Astrocyte (in vitro differentiated cells and primary cell): Measurements from ENCODE around the gene OR2A12. TPM values are rescaled to one million over a fixed set of nuclear protein-coding genes. Genes with fewer than 3 reads are reported as not detected.

ENCODE experiments used
- DNase-seq: peaks from one replicate; pipeline ENCODE4 v3.0.0-alpha.2; 2010; ENCODE audit warnings: low read depth
- FAIRE-seq: peaks from 2 replicates; lab custom pipeline; 2011; peaks lifted over from hg19 to GRCh38; lab: Jason Lieb, UNC
- H2AFZ ChIP-seq: 2 replicates; pipeline ENCODE4 v1.6.0; 2012; ENCODE audit warnings: low read depth, low read length, inconsistent platforms
- H3K27ac ChIP-seq: 2 replicates; pipeline ENCODE4 v1.5.1; 2011; ENCODE audit warnings: low read depth, low read length, inconsistent platforms
- H3K27me3 ChIP-seq: 2 replicates; pipeline ENCODE4 v1.6.0; 2011; ENCODE audit warnings: low read length, inconsistent platforms; ENCODE audit not compliant: insufficient read depth
- H3K36me3 ChIP-seq: 2 replicates; pipeline ENCODE4 v1.5.1; 2011; ENCODE audit warnings: low read length, inconsistent platforms; ENCODE audit not compliant: insufficient read depth
- H3K4me1 ChIP-seq: 2 replicates; pipeline ENCODE4 v1.5.1; 2011; ENCODE audit warnings: low read length, inconsistent platforms; ENCODE audit not compliant: insufficient read depth
- H3K4me2 ChIP-seq: 2 replicates; pipeline ENCODE4 v1.6.0; 2012; ENCODE audit warnings: low read length, inconsistent platforms
- H3K4me3 ChIP-seq: 2 replicates; pipeline ENCODE4 v1.5.1; 2011; ENCODE audit warnings: low read depth, mild to moderate bottlenecking, low read length, inconsistent platforms; ENCODE audit not compliant: insufficient read depth
- H3K79me2 ChIP-seq: 2 replicates; pipeline ENCODE4 v1.6.0; 2012; ENCODE audit warnings: mild to moderate bottlenecking, low read length, inconsistent platforms; ENCODE audit not compliant: insufficient read depth
- H3K9ac ChIP-seq: 2 replicates; pipeline ENCODE4 v1.6.0; 2012; ENCODE audit warnings: mild to moderate bottlenecking, low read length, inconsistent platforms
- H3K9me3 ChIP-seq: 2 replicates; pipeline ENCODE4 v1.5.1; 2012; ENCODE audit warnings: low read depth, mild to moderate bottlenecking, low read length, inconsistent platforms; ENCODE audit not compliant: insufficient read depth
- H4K20me1 ChIP-seq: 2 replicates; pipeline ENCODE4 v1.6.0; 2012; ENCODE audit warnings: low read length, inconsistent platforms; ENCODE audit not compliant: insufficient read depth
- H3K27ac Mint-ChIP-seq: one replicate; pipeline ENCODE4 v1.8.0; 2021; ENCODE audit warnings: mild to moderate bottlenecking, mixed read lengths; ENCODE audit not compliant: unreplicated experiment
- H3K27me3 Mint-ChIP-seq: one replicate; pipeline ENCODE4 v1.8.0; 2021; ENCODE audit warnings: low read depth, mixed read lengths; ENCODE audit not compliant: unreplicated experiment
- H3K36me3 Mint-ChIP-seq: one replicate; pipeline ENCODE4 v1.8.0; 2021; ENCODE audit warnings: low read depth, mixed read lengths; ENCODE audit not compliant: unreplicated experiment
- H3K4me1 Mint-ChIP-seq: one replicate; pipeline ENCODE4 v1.8.0; 2021; ENCODE audit warnings: low read depth, mixed read lengths; ENCODE audit not compliant: unreplicated experiment
- H3K4me3 Mint-ChIP-seq: one replicate; pipeline ENCODE4 v1.8.0; 2021; ENCODE audit warnings: mild to moderate bottlenecking, moderate library complexity, mixed read lengths; ENCODE audit not compliant: unreplicated experiment
- H3K9me3 Mint-ChIP-seq: one replicate; pipeline ENCODE4 v1.8.0; 2021; ENCODE audit warnings: mild to moderate bottlenecking, mixed read lengths; ENCODE audit not compliant: unreplicated experiment
- EZH2 ChIP-seq: IDR thresholded peaks from 2 replicates; pipeline ENCODE4 v1.6.1; 2012; ENCODE audit warnings: mild to moderate bottlenecking, low read length, inconsistent platforms; ENCODE audit not compliant: insufficient read depth
- total RNA-seq: library from RNA; stranded (reverse); gene quantifications from 2 replicates; pipeline ENCODE4 v1.2.1, GENCODE V29; 2021
- TF ChIP-seq, protein P1 (sequence below): IDR thresholded peaks from 2 replicates; pipeline ENCODE4 v1.5.1; 2011; ENCODE audit warnings: low read depth, mild to moderate bottlenecking, inconsistent platforms, low read length, moderate library complexity; ENCODE audit not compliant: insufficient read depth

Gene OR2A12
- total RNA-seq, 1 donor from 2014 or later: not detected

DNA sequence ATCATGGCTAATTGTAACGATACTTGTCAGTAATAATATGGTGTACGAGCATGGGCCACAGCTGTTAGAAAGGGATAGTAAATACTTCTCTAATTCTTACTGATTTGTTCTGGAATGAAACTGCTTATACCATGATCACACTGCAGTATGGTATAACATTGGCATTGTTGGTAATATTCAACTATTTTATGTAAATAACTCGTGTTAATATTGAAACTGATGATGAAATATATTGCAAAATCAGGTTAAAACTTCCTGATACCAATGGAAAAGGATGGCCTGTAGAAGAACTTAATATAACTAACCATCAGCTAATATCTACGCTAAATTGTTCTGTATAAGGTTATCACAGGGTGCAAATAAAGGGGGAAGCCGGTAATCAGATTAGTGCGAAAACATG is 47.2 kb downstream of the OR2A12 start:
- no peak overlapping the region for H3K4me3 Mint-ChIP-seq
- peaks cover 3% of the 10 kb centered on the region for H3K27me3 Mint-ChIP-seq
- no peaks in the 10 kb centered on the region for H3K9me3 Mint-ChIP-seq
- no peaks in the 10 kb centered on the region for H3K79me2 ChIP-seq
- no peak overlapping the region for H2AFZ ChIP-seq
- FAIRE-seq (no peak), DNase-seq (no peak)
- no peak overlapping the region for H3K27ac ChIP-seq
- no peaks in the 10 kb centered on the region for H3K4me1 ChIP-seq
- H3K9ac ChIP-seq: no peak overlapping the region
- no peak overlapping the region for H3K27ac Mint-ChIP-seq
- H3K4me3 ChIP-seq: no peak overlapping the region
- no peaks in the 10 kb centered on the region for H3K27me3 ChIP-seq
- H3K36me3 Mint-ChIP-seq: no peaks in the 10 kb centered on the region
- H3K36me3 ChIP-seq: no peaks in the 10 kb centered on the region
- H3K9me3 ChIP-seq: no peaks in the 10 kb centered on the region
- no peaks in the 10 kb centered on the region for H3K4me1 Mint-ChIP-seq
- H4K20me1 ChIP-seq: no peaks in the 10 kb centered on the region
- TF ChIP-seq, protein P1, sequence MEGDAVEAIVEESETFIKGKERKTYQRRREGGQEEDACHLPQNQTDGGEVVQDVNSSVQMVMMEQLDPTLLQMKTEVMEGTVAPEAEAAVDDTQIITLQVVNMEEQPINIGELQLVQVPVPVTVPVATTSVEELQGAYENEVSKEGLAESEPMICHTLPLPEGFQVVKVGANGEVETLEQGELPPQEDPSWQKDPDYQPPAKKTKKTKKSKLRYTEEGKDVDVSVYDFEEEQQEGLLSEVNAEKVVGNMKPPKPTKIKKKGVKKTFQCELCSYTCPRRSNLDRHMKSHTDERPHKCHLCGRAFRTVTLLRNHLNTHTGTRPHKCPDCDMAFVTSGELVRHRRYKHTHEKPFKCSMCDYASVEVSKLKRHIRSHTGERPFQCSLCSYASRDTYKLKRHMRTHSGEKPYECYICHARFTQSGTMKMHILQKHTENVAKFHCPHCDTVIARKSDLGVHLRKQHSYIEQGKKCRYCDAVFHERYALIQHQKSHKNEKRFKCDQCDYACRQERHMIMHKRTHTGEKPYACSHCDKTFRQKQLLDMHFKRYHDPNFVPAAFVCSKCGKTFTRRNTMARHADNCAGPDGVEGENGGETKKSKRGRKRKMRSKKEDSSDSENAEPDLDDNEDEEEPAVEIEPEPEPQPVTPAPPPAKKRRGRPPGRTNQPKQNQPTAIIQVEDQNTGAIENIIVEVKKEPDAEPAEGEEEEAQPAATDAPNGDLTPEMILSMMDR: no peak
- TF ChIP-seq EZH2: no peak
- H3K4me2 ChIP-seq: no peak overlapping the region

GRCh38 chr7:144134116-144134515 is 48.0 kb downstream of the OR2A12 start:
- FAIRE-seq: no peak
- no peak overlapping the region for H3K4me3 ChIP-seq
- no peak overlapping the region for H3K27ac Mint-ChIP-seq
- H3K27ac ChIP-seq: no peak overlapping the region
- H3K36me3 Mint-ChIP-seq: no peaks in the 10 kb centered on the region
- no peak overlapping the region for H3K4me2 ChIP-seq
- no peaks in the 10 kb centered on the region for H3K36me3 ChIP-seq
- DNase-seq: no peak
- TF ChIP-seq, protein P1: no peak
- TF ChIP-seq EZH2: no peak
- no peaks in the 10 kb centered on the region for H4K20me1 ChIP-seq
- no peaks in the 10 kb centered on the region for H3K9me3 Mint-ChIP-seq
- no peak overlapping the region for H3K9ac ChIP-seq
- H3K4me1 Mint-ChIP-seq: no peaks in the 10 kb centered on the region
- H3K27me3 ChIP-seq: no peaks in the 10 kb centered on the region
- peaks cover 3% of the 10 kb centered on the region for H3K27me3 Mint-ChIP-seq
- no peaks in the 10 kb centered on the region for H3K9me3 ChIP-seq
- no peak overlapping the region for H2AFZ ChIP-seq
- H3K79me2 ChIP-seq: no peaks in the 10 kb centered on the region
- no peak overlapping the region for H3K4me3 Mint-ChIP-seq
- no peaks in the 10 kb centered on the region for H3K4me1 ChIP-seq

DNA sequence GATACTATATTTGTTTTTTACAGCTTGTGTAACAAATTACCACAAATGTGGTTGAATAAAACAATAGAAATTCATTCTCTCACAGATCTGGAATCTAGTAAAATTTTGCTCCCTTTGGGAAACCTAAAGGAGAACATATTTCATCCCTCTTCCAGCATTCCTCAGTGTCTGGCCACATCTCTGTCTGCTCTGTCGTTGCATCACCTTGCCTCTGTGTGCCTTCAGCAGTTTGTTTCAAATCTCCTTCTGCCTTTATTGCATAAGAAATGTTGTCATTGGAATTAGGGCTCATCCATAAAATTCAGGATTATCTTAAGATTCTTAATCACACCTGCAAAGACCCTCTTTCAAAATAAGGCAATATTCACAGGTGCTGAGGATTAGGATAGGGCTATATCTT is 51.4 kb downstream of the OR2A12 start:
- no peaks in the 10 kb centered on the region for H3K9me3 ChIP-seq
- H3K4me1 Mint-ChIP-seq: no peaks in the 10 kb centered on the region

More for the DNA sequence above, 51.4 kb downstream of the OR2A12 start:
- H3K27me3 Mint-ChIP-seq: no peaks in the 10 kb centered on the region
- H3K36me3 ChIP-seq: no peaks in the 10 kb centered on the region
- H3K27me3 ChIP-seq: no peaks in the 10 kb centered on the region
- H3K4me3 Mint-ChIP-seq: no peak overlapping the region
- no peak overlapping the region for H3K27ac Mint-ChIP-seq
- H2AFZ ChIP-seq: no peak overlapping the region
- TF ChIP-seq, protein P1: no peak
- no peak for TF ChIP-seq EZH2
- no peaks in the 10 kb centered on the region for H3K9me3 Mint-ChIP-seq
- H3K4me3 ChIP-seq: no peak overlapping the region
- H4K20me1 ChIP-seq: no peaks in the 10 kb centered on the region
- H3K4me1 ChIP-seq: no peaks in the 10 kb centered on the region
- H3K36me3 Mint-ChIP-seq: no peaks in the 10 kb centered on the region
- no peaks in the 10 kb centered on the region for H3K79me2 ChIP-seq
- no peak overlapping the region for H3K4me2 ChIP-seq
- no peak for FAIRE-seq
- DNase-seq: no peak
- no peak overlapping the region for H3K27ac ChIP-seq
- H3K9ac ChIP-seq: no peak overlapping the region
